ENCODE data around the gene DENND2C. TPM values are rescaled to one million over a fixed set of nuclear protein-coding genes. Genes with fewer than 3 reads are reported as not detected.

The DENND2C gene, protein sequence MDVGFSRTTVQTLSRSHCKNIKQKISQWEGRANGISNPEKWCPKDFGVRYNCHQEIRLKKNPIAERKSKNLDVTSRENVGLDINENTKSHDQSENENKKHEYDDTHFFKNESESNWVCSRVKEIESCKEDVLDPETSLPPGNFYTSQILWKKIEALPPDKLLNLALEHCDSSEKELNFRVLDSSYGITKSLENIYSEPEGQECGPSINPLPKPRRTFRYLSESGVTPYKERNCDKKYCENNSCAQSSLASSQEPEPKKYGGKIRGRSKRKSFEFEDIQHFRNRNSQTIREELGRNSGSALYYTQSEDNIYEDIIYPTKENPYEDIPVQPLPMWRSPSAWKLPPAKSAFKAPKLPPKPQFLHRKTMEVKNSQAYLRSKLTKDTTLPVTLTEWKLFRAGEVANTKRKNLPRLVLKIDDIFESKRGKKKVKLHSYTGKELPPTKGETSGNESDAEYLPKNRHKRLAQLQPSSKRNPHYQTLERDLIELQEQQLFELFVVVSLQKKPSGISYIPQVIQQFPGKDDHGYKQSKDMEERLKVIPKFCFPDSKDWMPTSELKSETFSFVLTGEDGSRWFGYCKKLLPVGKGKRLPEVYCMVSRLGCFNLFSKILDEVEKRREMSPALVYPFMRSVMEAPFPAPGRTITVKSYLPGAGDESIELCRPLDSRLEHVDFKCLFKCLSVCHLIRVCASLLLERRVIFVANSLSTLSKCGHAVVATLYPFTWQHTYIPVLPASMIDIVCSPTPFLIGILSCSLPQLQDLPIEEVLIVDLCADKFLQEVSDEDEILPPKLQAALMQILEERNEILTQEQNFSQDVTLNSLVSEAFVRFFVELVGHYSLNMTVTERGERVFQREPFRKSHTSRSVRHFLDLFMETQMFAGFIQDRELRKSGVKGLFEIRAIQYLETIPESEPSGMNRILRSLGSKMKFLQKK
- 1.9 and 3.1 TPM in 2 replicates for total RNA-seq (2014; rRNA removed; shearing (Covaris generic))
- polyA plus RNA-seq (2014; cell fraction: nucleus; rRNA removed), result 0.68 and 1.2 TPM in 2 replicates

DNA sequence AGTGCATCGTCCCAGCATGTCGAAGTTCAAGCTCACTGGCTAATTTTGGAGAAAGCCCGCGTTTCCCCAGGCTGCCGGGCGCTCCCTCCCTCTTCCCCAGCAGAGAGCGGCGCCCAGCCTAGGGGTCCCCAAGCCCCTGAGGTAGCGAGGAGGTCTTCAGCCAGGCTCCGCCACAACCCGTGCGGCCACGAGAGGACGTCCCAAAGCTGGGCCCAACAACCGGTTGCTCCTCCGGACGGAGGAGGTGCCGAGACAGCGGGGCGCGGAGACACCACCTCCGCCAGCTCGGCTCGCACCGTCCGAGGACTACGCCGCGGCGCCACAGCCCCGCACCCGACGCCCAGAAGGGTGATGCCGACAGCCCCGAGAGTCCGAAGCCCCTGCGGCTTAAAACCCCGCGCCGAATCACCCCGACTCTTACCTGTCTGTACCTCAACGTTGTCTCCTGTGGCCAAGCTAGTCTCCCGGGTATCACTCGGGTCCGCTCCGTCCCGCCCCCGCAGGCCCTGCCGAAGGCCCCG is at the start of gene DENND2C:
Gene DENND2C, minus strand, starts transcription at position 488 of the 521 bp plus-strand sequence. CDS start 44,065 bp downstream, outside the sequence.
- no peak for DNase-seq (ENCODE audit: extremely low read depth, low read depth)

DNA sequence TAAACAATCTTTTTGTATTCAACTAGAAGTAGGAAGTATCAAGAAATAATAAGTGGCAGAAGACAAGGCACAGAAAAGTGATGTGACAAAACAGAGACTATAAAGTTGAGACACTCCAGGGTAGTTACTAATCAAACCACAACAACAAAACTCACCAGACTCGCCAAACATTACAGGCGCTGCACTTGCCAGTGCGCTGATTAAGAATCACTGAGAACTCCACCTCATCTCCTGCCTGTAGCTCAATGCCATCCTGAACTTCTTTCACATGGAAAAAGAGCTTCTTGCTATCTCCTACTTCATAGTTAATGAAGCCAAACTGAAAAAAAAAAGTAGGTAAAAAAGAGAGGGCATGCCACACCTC is 49.6 kb upstream of the DENND2C start:
- DNase-seq (ENCODE audit: extremely low read depth, low read depth), result no peak

- DNase-seq (ENCODE audit: extremely low read depth, low read depth), result no peak
Observed at GRCh38 chr1:114718661-114719423, 49.0 kb upstream of the DENND2C start.

GRCh38 chr1:114716304-114717170 is 46.7 kb upstream of the DENND2C start, which contains the start of gene NRAS:
Gene NRAS (minus strand): TSS chr1:114716771. CDS start chr1:114716160, 611 bp downstream.
- peak; percentile 78 for DNase-seq (ENCODE audit: extremely low read depth, low read depth)

DNA sequence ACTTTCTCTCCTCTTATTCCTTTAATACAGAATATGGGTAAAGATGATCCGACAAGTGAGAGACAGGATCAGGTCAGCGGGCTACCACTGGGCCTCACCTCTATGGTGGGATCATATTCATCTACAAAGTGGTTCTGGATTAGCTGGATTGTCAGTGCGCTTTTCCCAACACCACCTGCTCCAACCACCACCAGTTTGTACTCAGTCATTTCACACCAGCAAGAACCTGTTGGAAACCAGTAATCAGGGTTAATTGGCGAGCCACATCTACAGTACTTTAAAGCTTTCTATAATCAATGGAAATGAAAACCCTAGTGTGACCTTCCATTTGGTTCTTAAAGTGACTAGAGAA is 46.1 kb upstream of the DENND2C start:
- DNase-seq (ENCODE audit: extremely low read depth, low read depth), result no peak

- no peak for DNase-seq (ENCODE audit: extremely low read depth, low read depth)
Observed at GRCh38 chr1:114712977-114713376, 43.1 kb upstream of the DENND2C start.

GRCh38 chr1:114710360-114710759 is 40.5 kb upstream of the DENND2C start:
- no peak for DNase-seq (ENCODE audit: extremely low read depth, low read depth)

DNA sequence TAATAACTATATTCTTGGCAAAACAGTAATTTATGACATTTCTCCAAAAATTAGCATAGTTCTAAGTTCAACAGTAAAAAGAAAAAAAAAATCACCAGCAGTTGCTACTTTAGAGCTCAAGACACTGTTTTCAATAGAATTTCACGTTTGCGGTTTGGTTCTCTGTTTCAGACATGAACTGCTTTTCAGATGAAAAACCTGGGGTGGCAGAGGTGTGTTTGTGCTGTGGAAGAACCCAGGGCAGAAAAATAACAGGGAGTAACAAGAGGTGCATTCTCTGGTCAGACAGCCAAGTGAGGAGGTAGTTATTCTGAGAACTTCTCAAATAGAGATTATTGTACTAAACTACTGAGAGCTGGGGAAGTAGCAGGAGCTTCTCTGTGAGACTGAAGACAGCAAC is 37.8 kb upstream of the DENND2C start:
- no peak for DNase-seq (ENCODE audit: extremely low read depth, low read depth)

DNA sequence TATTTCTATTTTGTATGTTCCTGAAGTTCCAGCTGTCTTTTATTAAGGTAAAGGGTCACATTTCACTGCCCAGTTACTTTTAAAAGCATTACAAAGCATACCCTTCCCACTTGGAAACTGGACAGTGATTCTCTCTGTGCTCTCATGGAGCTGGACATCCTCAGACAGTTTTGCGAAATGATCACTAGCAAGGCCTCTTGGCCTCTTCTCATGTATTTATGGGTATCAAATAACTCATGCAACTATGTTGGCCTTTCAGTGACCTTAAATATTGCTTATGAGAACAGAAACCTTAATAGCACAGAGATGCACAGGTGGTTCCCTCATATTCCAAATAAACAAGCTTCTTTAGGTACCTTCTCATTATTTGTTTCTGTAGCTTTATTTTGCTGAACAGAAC is 33.4 kb upstream of the DENND2C start:
- DNase-seq (ENCODE audit: extremely low read depth, low read depth), result no peak

DNA sequence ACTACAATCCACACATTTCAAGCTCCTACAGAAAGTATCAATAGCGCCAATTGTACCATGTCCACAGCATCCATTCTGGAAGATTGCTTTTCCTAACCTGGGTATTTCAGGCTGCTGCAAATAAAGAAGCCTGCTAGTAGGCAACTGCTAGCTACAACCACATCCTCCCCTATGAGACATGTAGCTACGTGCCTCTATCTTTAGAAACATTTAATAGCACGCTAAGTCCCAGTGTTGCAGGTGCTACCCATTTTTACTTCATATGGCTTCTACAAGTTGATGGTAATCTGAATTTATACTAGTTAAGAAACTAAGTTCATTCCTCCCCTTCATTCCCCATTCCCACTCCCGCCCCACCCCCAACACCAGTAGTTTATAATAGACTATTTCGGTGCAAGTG is 32.9 kb upstream of the DENND2C start:
- no peak for DNase-seq (ENCODE audit: extremely low read depth, low read depth)

- no peak for DNase-seq (ENCODE audit: extremely low read depth, low read depth)
Observed at GRCh38 chr1:114701931-114702330, 32.1 kb upstream of the DENND2C start.

GRCh38 chr1:114700036-114700600 is 30.3 kb upstream of the DENND2C start:
- DNase-seq (ENCODE audit: extremely low read depth, low read depth), result no peak

GRCh38 chr1:114696810-114697209 is 27.0 kb upstream of the DENND2C start:
- no peak for DNase-seq (ENCODE audit: extremely low read depth, low read depth)

- DNase-seq (ENCODE audit: extremely low read depth, low read depth), result no peak
Observed at GRCh38 chr1:114695430-114696058, 25.7 kb upstream of the DENND2C start, which contains the start of gene AMPD1. Gene AMPD1 (minus strand): TSS chr1:114695546. CDS start chr1:114695471, 75 bp downstream.

- no peak for DNase-seq (ENCODE audit: extremely low read depth, low read depth)
Observed at GRCh38 chr1:114694540-114695310, 24.9 kb upstream of the DENND2C start.

DNA sequence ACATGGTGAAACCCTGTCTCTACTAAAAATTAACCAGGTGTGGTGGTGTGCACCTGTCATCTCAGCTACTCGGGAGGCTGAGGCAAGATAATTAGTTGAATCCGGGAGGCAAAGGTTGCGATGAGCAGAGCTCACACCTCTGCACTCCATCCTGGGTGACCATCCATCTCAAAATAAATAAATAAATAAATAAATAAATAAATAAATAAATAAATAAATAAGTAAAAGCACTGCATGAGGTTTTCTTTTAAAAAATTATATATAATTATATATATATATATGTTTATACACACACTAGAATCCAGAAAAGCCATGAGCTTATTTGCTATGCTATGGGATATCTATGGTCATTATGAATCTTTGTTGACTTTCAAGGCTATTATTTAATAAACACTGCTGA is 23.1 kb upstream of the DENND2C start:
- no peak for DNase-seq (ENCODE audit: extremely low read depth, low read depth)

GRCh38 chr1:114691061-114691460 is 21.2 kb upstream of the DENND2C start:
- no peak for DNase-seq (ENCODE audit: extremely low read depth, low read depth)

DNA sequence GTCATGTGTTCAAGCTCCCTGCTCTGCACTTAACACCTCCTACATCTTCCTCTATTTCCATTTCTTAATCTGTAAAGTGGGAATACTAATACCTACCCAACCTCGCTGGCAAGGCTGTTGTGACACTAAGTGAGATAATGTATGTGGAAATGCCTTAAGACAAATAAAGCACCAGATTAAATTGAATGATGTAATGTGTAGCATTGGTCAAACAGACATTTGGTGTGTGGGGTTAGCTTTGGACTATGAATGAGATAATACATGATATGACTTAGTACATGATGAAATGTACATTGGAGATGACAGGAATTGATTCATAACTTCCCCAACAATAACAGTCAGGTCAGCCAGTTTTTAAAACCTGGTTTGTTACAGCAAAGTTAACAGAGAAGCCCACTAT is 20.3 kb upstream of the DENND2C start:
- no peak for DNase-seq (ENCODE audit: extremely low read depth, low read depth)
